GM21619 (cell line): ENCODE measurements around the gene LRP2BP.

Experiments
- ATAC-seq: cut with Tn5 transposase; IDR thresholded peaks from one replicate; pipeline ENCODE4 v1.9.1; 2021; ENCODE audit not compliant: unreplicated experiment

LRP2BP gene

GRCh38 chr4:185395956-185396723, 416 bp upstream of the LRP2BP start:
- peak; percentile 71 for ATAC-seq

- no peak for ATAC-seq
Observed at GRCh38 chr4:185394568-185395237, 1.0 kb downstream of the LRP2BP start.

- ATAC-seq: no peak
Observed at GRCh38 chr4:185392156-185392555, 3.6 kb downstream of the LRP2BP start.

- ATAC-seq: no peak
Observed at GRCh38 chr4:185390941-185391340, 4.8 kb downstream of the LRP2BP start.

GRCh38 chr4:185387957-185388356, 7.8 kb downstream of the LRP2BP start:
- no peak for ATAC-seq

- ATAC-seq: no peak
Observed at GRCh38 chr4:185384930-185385331, 10.8 kb downstream of the LRP2BP start.

- no peak for ATAC-seq
Observed at GRCh38 chr4:185384061-185384460, 11.7 kb downstream of the LRP2BP start.

GRCh38 chr4:185383451-185383850, 12.3 kb downstream of the LRP2BP start:
- ATAC-seq: no peak

- ATAC-seq: no peak
Observed at GRCh38 chr4:185382754-185383153, 13.0 kb downstream of the LRP2BP start.

- ATAC-seq: no peak
Observed at GRCh38 chr4:185381288-185382196, 14.2 kb downstream of the LRP2BP start.

GRCh38 chr4:185380320-185380719, 15.4 kb downstream of the LRP2BP start:
- no peak for ATAC-seq

GRCh38 chr4:185379326-185380295, 16.1 kb downstream of the LRP2BP start:
- ATAC-seq: no peak

- ATAC-seq: no peak
Observed at GRCh38 chr4:185378264-185378663, 17.5 kb downstream of the LRP2BP start.

GRCh38 chr4:185374573-185374972, 21.2 kb downstream of the LRP2BP start:
- ATAC-seq: no peak

- ATAC-seq: no peak
Observed at GRCh38 chr4:185374027-185374426, 21.7 kb downstream of the LRP2BP start.

- ATAC-seq: no peak
Observed at GRCh38 chr4:185371702-185372101, 24.0 kb downstream of the LRP2BP start.

GRCh38 chr4:185370268-185370949, 25.3 kb downstream of the LRP2BP start:
- no peak for ATAC-seq

GRCh38 chr4:185369731-185370130, 26.0 kb downstream of the LRP2BP start:
- ATAC-seq: no peak

- no peak for ATAC-seq
Observed at GRCh38 chr4:185364886-185365285, 30.8 kb downstream of the LRP2BP start.

GRCh38 chr4:185363251-185363650, 32.5 kb downstream of the LRP2BP start:
- no peak for ATAC-seq
